Large intestine (tissue), 12 donors: ENCODE data around the gene TMEM247. TPM values are rescaled to one million over a fixed set of nuclear protein-coding genes. Genes with fewer than 3 reads are reported as not detected.

Source experiments
- DNase-seq, 2 donors: peaks; one replicate each; pipeline versions ENCODE4 v3.0.0 to v3.0.0-alpha.2; 2013
- H3K27ac ChIP-seq: one replicate; pipeline ENCODE4 v1.5.1; 2013; ENCODE audit warnings: low read length
- H3K27me3 ChIP-seq: 2 replicates; pipeline ENCODE4 v1.6.1; 2013; ENCODE audit warnings: low read length; ENCODE audit not compliant: control insufficient read depth, insufficient read depth
- H3K36me3 ChIP-seq: 2 replicates; pipeline ENCODE4 v1.6.1; 2013; ENCODE audit warnings: low read length; ENCODE audit not compliant: control insufficient read depth, insufficient read depth
- H3K4me1 ChIP-seq: one replicate; pipeline ENCODE4 v1.6.1; 2013; ENCODE audit warnings: low read length; ENCODE audit not compliant: control insufficient read depth, insufficient read depth
- H3K4me3 ChIP-seq: one replicate; pipeline ENCODE4 v1.5.1; 2013; ENCODE audit warnings: low read length
- H3K9me3 ChIP-seq: one replicate; pipeline ENCODE4 v1.6.1; 2013; ENCODE audit warnings: mild to moderate bottlenecking, low read depth, low read length, moderate library complexity; ENCODE audit not compliant: control insufficient read depth
- WGBS: methylation state at CpG from one replicate; pipeline ENCODE4 v1.1.5; 2013; ENCODE audit warnings: low lambda C conversion rate; ENCODE audit not compliant: insufficient coverage; 5-methylcytosine and 5-hydroxymethylcytosine counted together
- long read RNA-seq, 11 donors: transcript quantifications; one replicate each; lab custom pipeline, GENCODE V29; 2026
- polyA plus RNA-seq: library from polyadenylated mRNA; unstranded; fragments of 120-200 nt; gene quantifications from one replicate; pipeline ENCODE4 v1.2.1, GENCODE V29; 2013

The TMEM247 gene
- polyA plus RNA-seq: not detected
- long read RNA-seq, donor 1: 0 reads
- long read RNA-seq, donor 2: 0 reads
- long read RNA-seq, donor 3: 0 reads
- long read RNA-seq, donor 4: 0 reads
- long read RNA-seq, donor 5: 0 reads
- long read RNA-seq, donor 6: 0 reads
- long read RNA-seq, donor 7: 0 reads
- long read RNA-seq, donor 8: 0 reads
- long read RNA-seq, donor 9: 0 reads
- long read RNA-seq, donor 10: 0 reads
- long read RNA-seq, donor 11: 0 reads

- WGBS: no CpG with 5 or more reads among the region's 5 CpGs
- no peak for DNase-seq
- no peaks in the 10 kb centered on the region for H3K36me3 ChIP-seq
Observed at GRCh38 chr2:46479265-46479664, at the start of gene TMEM247. TSS of gene TMEM247 (plus strand) at chr2:46479565.

GRCh38 chr2:46430413-46430812 lies 49.0 kb upstream of the TMEM247 start:
- no peak for DNase-seq
- H3K27ac ChIP-seq: no peak overlapping the region
- no CpG with 5 or more reads among the region's 1 CpG for WGBS
- H3K4me1 ChIP-seq: no peaks in the 10 kb centered on the region
- H3K27me3 ChIP-seq: no peaks in the 10 kb centered on the region
- H3K9me3 ChIP-seq: peaks cover 7% of the 10 kb centered on the region
- no peak overlapping the region for H3K4me3 ChIP-seq
- no peaks in the 10 kb centered on the region for H3K36me3 ChIP-seq

More at GRCh38 chr2:46479265-46479664, at the start of gene TMEM247:
- H3K9me3 ChIP-seq: peaks cover 3% of the 10 kb centered on the region
- H3K27ac ChIP-seq: no peak within 1 kb of the TSS
- no peaks in the 10 kb centered on the region for H3K4me1 ChIP-seq
- H3K4me3 ChIP-seq: no peak within 1 kb of the TSS
- H3K27me3 ChIP-seq: no peaks in the 10 kb centered on the region

GRCh38 chr2:46430992-46431391 lies 48.4 kb upstream of the TMEM247 start:
- peaks cover 7% of the 10 kb centered on the region for H3K9me3 ChIP-seq
- H3K27ac ChIP-seq: no peak overlapping the region
- no peaks in the 10 kb centered on the region for H3K4me1 ChIP-seq
- H3K36me3 ChIP-seq: no peaks in the 10 kb centered on the region
- H3K4me3 ChIP-seq: no peak overlapping the region
- H3K27me3 ChIP-seq: no peaks in the 10 kb centered on the region
- WGBS: 89% methylated on average over 1 of the region's 1 CpG
- no peak for DNase-seq

GRCh38 chr2:46431481-46432235 lies 47.7 kb upstream of the TMEM247 start:
- no peaks in the 10 kb centered on the region for H3K4me1 ChIP-seq
- no peak overlapping the region for H3K4me3 ChIP-seq
- peaks cover 7% of the 10 kb centered on the region for H3K9me3 ChIP-seq
- H3K27ac ChIP-seq: no peak overlapping the region
- no peaks in the 10 kb centered on the region for H3K36me3 ChIP-seq
- DNase-seq: no peak
- H3K27me3 ChIP-seq: no peaks in the 10 kb centered on the region
- WGBS: no CpG with 5 or more reads among the region's 5 CpGs

GRCh38 chr2:46434851-46435273 lies 44.5 kb upstream of the TMEM247 start:
- no peak overlapping the region for H3K4me3 ChIP-seq
- H3K27ac ChIP-seq: no peak overlapping the region
- 40% methylated on average over 1 of the region's 3 CpGs for WGBS
- H3K9me3 ChIP-seq: no peaks in the 10 kb centered on the region
- H3K36me3 ChIP-seq: no peaks in the 10 kb centered on the region
- no peaks in the 10 kb centered on the region for H3K27me3 ChIP-seq
- DNase-seq: no peak
- H3K4me1 ChIP-seq: no peaks in the 10 kb centered on the region

- Histone ChIP-seq H3K4me1 (no peaks in the 10 kb centered on the region), H3K4me3 (no peak overlapping the region), H3K27ac (no peak overlapping the region), H3K27me3 (no peaks in the 10 kb centered on the region), H3K9me3 (no peaks in the 10 kb centered on the region), H3K36me3 (no peaks in the 10 kb centered on the region)
- DNase-seq: no peak
Observed at GRCh38 chr2:46435353-46435752, 44.0 kb upstream of the TMEM247 start.

- 100% methylated on average over 2 of the region's 4 CpGs for WGBS
- H3K4me3 ChIP-seq: no peak overlapping the region
- no peaks in the 10 kb centered on the region for H3K27me3 ChIP-seq
- no peak overlapping the region for H3K27ac ChIP-seq
- H3K4me1 ChIP-seq: no peaks in the 10 kb centered on the region
- no peak for DNase-seq
- H3K36me3 ChIP-seq: no peaks in the 10 kb centered on the region
- H3K9me3 ChIP-seq: no peaks in the 10 kb centered on the region
Observed at GRCh38 chr2:46435796-46436360, 43.5 kb upstream of the TMEM247 start.

GRCh38 chr2:46436800-46437199 lies 42.6 kb upstream of the TMEM247 start:
- no peaks in the 10 kb centered on the region for H3K9me3 ChIP-seq
- no peaks in the 10 kb centered on the region for H3K36me3 ChIP-seq
- H3K27me3 ChIP-seq: no peaks in the 10 kb centered on the region
- no peaks in the 10 kb centered on the region for H3K4me1 ChIP-seq
- DNase-seq: no peak
- H3K27ac ChIP-seq: no peak overlapping the region
- H3K4me3 ChIP-seq: no peak overlapping the region

- 80% methylated on average over 1 of the region's 1 CpG for WGBS
- no peaks in the 10 kb centered on the region for H3K4me1 ChIP-seq
- no peaks in the 10 kb centered on the region for H3K9me3 ChIP-seq
- H3K27ac ChIP-seq: no peak overlapping the region
- no peak for DNase-seq
- H3K27me3 ChIP-seq: no peaks in the 10 kb centered on the region
- H3K36me3 ChIP-seq: no peaks in the 10 kb centered on the region
- H3K4me3 ChIP-seq: no peak overlapping the region
Observed at GRCh38 chr2:46438102-46438501, 41.3 kb upstream of the TMEM247 start.

- no peak overlapping the region for H3K4me3 ChIP-seq
- 71% methylated on average over 1 of the region's 2 CpGs for WGBS
- DNase-seq: no peak
- no peaks in the 10 kb centered on the region for H3K27me3 ChIP-seq
- H3K9me3 ChIP-seq: no peaks in the 10 kb centered on the region
- H3K36me3 ChIP-seq: no peaks in the 10 kb centered on the region
- no peak overlapping the region for H3K27ac ChIP-seq
- no peaks in the 10 kb centered on the region for H3K4me1 ChIP-seq
Observed at GRCh38 chr2:46438794-46439193, 40.6 kb upstream of the TMEM247 start.
